Prostate gland (tissue), 2 donors: ENCODE measurements around the gene GTPBP1. TPM values are rescaled to one million over a fixed set of nuclear protein-coding genes. Genes with fewer than 3 reads are reported as not detected.

Experiments
- DNase-seq: peaks from one replicate; pipeline ENCODE4 v3.0.0-alpha.2; 2019; ENCODE audit warnings: low spot score
- H3K27ac ChIP-seq, 2 donors: fragments of 200-600 bp; sonication (generic); 2 replicates each; pipeline ENCODE4 v1.5.1; 2017 to 2019
- H3K27me3 ChIP-seq: fragments of 200-600 bp; sonication (generic); replicated peaks from 2 replicates; pipeline ENCODE4 v1.5.1; 2019; ENCODE audit not compliant: insufficient read depth
- H3K36me3 ChIP-seq, 2 donors: fragments of 200-600 bp; sonication (generic); 1 replicate in 1 of 2; 2 replicates in 1 of 2; pipeline versions ENCODE4 v1.5.1 to v1.8.1; 2017 to 2019
- H3K4me1 ChIP-seq: fragments of 200-600 bp; sonication (generic); replicated peaks from 2 replicates; pipeline ENCODE4 v1.5.1; 2019
- H3K4me3 ChIP-seq, 2 donors: fragments of 200-600 bp; sonication (generic); 2 replicates each; pipeline ENCODE4 v1.5.1; 2017 to 2019
- H3K9me3 ChIP-seq: fragments of 200-600 bp; sonication (generic); 2 replicates; pipeline ENCODE4 v1.5.1; 2017
- CTCF ChIP-seq, 4 experiments: fragments of 200-600 bp in 2 of 4; fragments of 450-650 bp in 2 of 4; sonication (generic) in 2 of 4; IDR thresholded peaks; 1 replicate in 3 of 4; 2 replicates in 1 of 4; pipeline ENCODE4 v1.5.1; 2016 to 2019; ENCODE audit warnings: antibody characterized with exemption in 4 of 4, mild to moderate bottlenecking in 2 of 4, moderate library complexity in 2 of 4
- POLR2A ChIP-seq: fragments of 450-650 bp; IDR thresholded peaks from one replicate; pipeline ENCODE4 v1.6.1; 2016; ENCODE audit warnings: antibody characterized with exemption, mild to moderate bottlenecking
- POLR2AphosphoS5 ChIP-seq: sonication (generic); formaldehyde crosslinking; IDR thresholded peaks from one replicate; pipeline ENCODE4 v1.6.1; 2017; ENCODE audit warnings: antibody characterized with exemption
- WGBS: methylation state at CpG from one replicate; pipeline ENCODE4 v1.1.5; 2018; 5-methylcytosine and 5-hydroxymethylcytosine counted together
- intact Hi-C: fragments of 100-400 bp; cut with DNase I; formaldehyde crosslinking; loops from one replicate; pipeline ENCODE4 v1.14.2; 2022
- total RNA-seq, 2 donors: library from RNA; depleted of rRNA; stranded (reverse); fragments of >200 nt; gene quantifications; one replicate each; pipeline ENCODE4 v1.1.0, GENCODE V29; 2016

GTPBP1 gene
- total RNA-seq, 2 donors from 2014 or later: 61.9 to 74.5 TPM

- Histone ChIP-seq H3K36me3 (peaks cover 0 to 11% of the 10 kb centered on the region in 2 donors), H3K4me1 (no peaks in the 10 kb centered on the region), H3K9me3 (no peaks in the 10 kb centered on the region), H3K27me3 (no peaks in the 10 kb centered on the region), H3K27ac (no peak overlapping the region), H3K4me3 (no peak overlapping the region)
- TF ChIP-seq POLR2A (no peak), CTCF (IDR thresholded peaks at IDR 0.05) (no peak), POLR2AphosphoS5 (no peak)
- intact Hi-C loops: no loop called here
- WGBS: 98% methylated on average over 3 of the region's 3 CpGs
- no peak for DNase-seq
These were observed 29.9 kb upstream of the GTPBP1 start for GRCh38 chr22:38675833-38676232.

DNA sequence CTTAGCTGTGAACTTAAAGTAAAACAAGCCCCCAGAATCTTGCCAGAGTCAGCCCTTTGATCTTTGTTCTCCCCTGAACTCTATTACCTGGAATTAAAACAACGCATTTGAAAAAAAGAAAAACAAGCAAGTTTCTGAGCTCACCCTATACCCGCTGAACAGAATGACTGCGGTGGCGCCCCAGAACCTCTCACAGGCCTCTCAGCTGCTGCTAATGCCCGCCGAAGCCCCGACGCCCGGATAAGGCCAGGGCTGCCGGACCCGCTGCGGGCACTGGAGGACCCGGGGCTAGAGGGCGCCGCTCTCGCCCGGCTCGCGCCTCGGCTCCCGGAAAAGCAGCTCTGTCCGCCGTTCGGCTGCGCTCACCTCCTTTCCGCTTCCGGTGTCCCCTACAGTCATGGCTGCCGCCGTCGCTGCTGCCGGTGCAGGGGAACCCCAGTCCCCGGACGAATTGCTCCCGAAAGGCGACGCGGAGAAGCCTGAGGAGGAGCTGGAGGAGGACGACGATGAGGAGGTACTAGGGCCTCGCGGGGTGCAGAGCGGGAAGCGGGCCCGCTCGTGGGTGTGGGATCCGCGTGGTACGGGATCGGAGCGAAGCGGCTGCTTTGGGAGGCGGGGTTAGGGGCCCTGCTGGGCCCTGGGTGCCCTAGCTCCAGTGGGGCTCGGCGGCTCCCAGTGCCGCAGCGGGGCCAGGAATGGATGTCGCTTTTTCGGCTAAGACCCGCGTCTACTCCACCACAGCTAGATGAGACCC, 24.0 kb upstream of the GTPBP1 start, which contains the start of gene TOMM22:
TSS of gene TOMM22 (plus strand) at position 376 of the 754 bp plus-strand sequence. CDS start at position 398, 22 bp downstream.
- Histone ChIP-seq H3K27ac (peak within 1 kb of the TSS; percentile 56 to 60), H3K36me3 (no peaks in the 10 kb centered on the region), H3K9me3 (no peaks in the 10 kb centered on the region), H3K4me1 (peaks cover 5% of the 10 kb centered on the region), H3K27me3 (no peaks in the 10 kb centered on the region), H3K4me3 (peak within 1 kb of the TSS; percentile 67 to 70)
- DNase-seq: peak; percentile 89
- intact Hi-C loops: loop anchor here (5.0 kb wide), 1 partner anchor 51 kb away; no protein-coding TSS in a partner anchor
- peak; percentile 99 for TF ChIP-seq POLR2AphosphoS5
- peak; percentile 26 to 82 (median 78) for TF ChIP-seq CTCF (IDR thresholded peaks at IDR 0.05)
- peak; percentile 54 for TF ChIP-seq POLR2A
- WGBS: under 1% methylated on average over 60 of the region's 60 CpGs

DNA sequence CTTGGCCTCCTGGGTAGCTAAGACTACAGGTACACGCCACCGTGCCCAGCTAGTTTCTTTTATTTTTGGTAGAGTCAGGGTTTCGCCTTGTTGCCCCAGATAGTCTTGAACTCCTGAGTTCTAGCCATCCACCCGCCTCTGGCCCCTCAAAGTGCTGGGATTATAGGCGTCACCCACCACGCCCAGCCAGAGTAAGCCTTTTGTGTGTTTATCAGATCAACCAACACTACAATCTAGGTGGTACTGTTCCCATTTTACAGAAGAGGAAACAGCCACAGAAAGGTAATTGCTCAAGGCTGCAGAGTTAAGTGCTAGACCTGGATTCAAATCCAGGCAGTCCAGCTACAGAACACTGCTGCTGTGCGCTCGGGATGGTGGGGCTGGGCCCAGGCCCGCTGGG, 20.8 kb upstream of the GTPBP1 start:
- TF ChIP-seq CTCF (IDR thresholded peaks at IDR 0.05): no peak
- no peak for TF ChIP-seq POLR2AphosphoS5
- TF ChIP-seq POLR2A: no peak
- intact Hi-C loops: loop anchor here (5.0 kb wide), 1 partner anchor 47 kb away; no protein-coding TSS in a partner anchor
- no peaks in the 10 kb centered on the region for H3K27me3 ChIP-seq
- H3K36me3 ChIP-seq: peaks cover 0 to 7% of the 10 kb centered on the region in 2 donors
- no peak overlapping the region for H3K27ac ChIP-seq
- WGBS: 90% methylated on average over 9 of the region's 9 CpGs
- no peaks in the 10 kb centered on the region for H3K9me3 ChIP-seq
- no peak overlapping the region for H3K4me3 ChIP-seq
- H3K4me1 ChIP-seq: peaks cover 5% of the 10 kb centered on the region
- DNase-seq: no peak

DNA sequence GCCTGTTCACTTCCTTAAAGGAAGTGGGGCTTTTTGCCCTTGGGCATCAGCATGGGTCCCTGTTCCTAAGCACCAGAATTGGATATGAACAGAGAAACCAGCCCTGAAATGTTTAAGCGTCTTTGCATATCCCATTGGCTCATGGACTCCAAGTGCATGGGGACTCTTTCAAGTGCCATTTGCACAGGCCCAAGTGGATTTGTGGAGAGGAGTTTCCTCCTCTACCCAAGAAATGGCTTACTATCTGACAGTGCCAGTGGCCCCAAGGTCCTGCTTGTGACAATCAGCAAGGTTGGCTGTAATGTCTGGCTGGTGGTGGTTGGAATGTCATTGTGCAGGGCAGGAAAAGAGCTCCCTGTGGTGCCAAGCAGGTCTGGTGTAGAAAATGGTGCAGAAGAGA, 20.0 kb upstream of the GTPBP1 start:
- DNase-seq: no peak
- 88% methylated on average over 1 of the region's 1 CpG for WGBS
- Histone ChIP-seq H3K9me3 (no peaks in the 10 kb centered on the region), H3K4me3 (no peak overlapping the region), H3K36me3 (peaks cover 0 to 7% of the 10 kb centered on the region in 2 donors), H3K27ac (no peak overlapping the region), H3K4me1 (peaks cover 5% of the 10 kb centered on the region), H3K27me3 (no peaks in the 10 kb centered on the region)
- intact Hi-C loops: no loop called here
- no peak for TF ChIP-seq POLR2A
- no peak for TF ChIP-seq POLR2AphosphoS5
- no peak for TF ChIP-seq CTCF (IDR thresholded peaks at IDR 0.05)

GRCh38 chr22:38689651-38690050, 16.1 kb upstream of the GTPBP1 start:
- TF ChIP-seq POLR2A (no peak), CTCF (IDR thresholded peaks at IDR 0.05) (no peak), POLR2AphosphoS5 (no peak)
- intact Hi-C loops: no loop called here
- no peaks in the 10 kb centered on the region for H3K27me3 ChIP-seq
- H3K4me1 ChIP-seq: no peaks in the 10 kb centered on the region
- no peak overlapping the region for H3K27ac ChIP-seq
- no peak for DNase-seq
- no peaks in the 10 kb centered on the region for H3K9me3 ChIP-seq
- WGBS: 45% methylated on average over 1 of the region's 1 CpG
- H3K36me3 ChIP-seq: peaks cover 0 to 7% of the 10 kb centered on the region in 2 donors
- no peak overlapping the region for H3K4me3 ChIP-seq
